Measurements from ENCODE around the gene AGAP1. TPM values are rescaled to one million over a fixed set of nuclear protein-coding genes. Genes with fewer than 3 reads are reported as not detected.

The AGAP1 gene
- polyA plus RNA-seq, 10 donors, result 24.0 to 34.1 (median 27.4) TPM

- no peak for DNase-seq
These were observed 73.2 kb downstream of the AGAP1 start for GRCh38 chr2:235566931-235567495.

- DNase-seq, result no peak
These were observed 74.0 kb downstream of the AGAP1 start for GRCh38 chr2:235567842-235568241.

DNA sequence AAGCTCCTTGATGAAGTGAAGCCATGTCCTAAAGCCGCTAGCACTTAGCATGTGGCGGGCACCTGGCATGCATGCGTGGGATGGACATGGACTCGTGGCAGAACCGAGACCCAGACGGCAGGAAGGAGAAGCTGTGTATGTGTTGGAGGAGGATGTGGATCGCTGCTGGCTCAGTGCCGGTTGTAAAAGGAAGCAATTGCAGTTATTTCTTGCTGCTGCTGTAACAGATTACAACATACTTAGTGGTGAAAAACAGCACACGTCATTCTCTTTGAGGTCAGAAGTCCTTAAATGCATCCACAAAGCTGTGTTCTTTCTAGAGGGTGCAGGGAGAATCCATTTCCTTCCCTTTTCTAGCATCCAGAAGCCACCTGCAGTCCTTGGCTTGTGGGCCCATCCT lies 74.6 kb downstream of the AGAP1 start:
- no peak for DNase-seq

- DNase-seq, result no peak
These were observed 76.0 kb downstream of the AGAP1 start for GRCh38 chr2:235569837-235570236.

- DNase-seq, result no peak
These were observed 76.4 kb downstream of the AGAP1 start for GRCh38 chr2:235570256-235570655.

DNA sequence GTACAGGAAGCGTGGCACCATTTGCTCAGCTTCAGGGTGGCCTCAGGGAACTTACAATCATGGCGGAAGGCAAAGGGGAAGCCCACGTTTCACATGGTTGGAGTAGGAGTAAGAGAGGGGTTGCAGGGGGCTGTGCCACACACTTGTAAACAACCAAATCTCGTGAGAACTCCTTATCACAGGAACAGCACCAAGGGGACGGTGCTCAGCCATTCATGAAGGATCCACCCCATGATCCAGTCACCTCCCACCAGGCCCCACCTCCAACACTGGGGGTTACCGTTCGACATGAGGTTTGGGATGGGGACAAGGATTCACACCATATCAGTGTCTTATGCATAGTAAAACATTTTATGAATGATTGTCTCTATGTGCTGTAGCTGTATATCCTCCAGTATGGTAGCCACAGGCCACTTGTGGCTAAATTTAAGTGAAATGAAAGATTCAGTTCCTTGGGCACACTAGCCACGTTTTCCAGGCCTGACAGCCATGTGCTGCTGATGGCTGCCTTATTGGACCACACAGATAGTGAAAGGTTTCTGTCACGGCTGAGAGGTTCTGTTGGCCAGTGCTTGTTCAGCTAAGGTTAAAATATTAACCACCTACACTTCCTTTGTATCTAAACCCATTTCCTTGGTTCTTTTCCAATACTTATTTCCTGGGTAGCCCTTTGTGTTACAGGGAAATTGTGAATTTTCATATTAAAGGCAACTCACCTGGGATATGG lies 77.3 kb downstream of the AGAP1 start:
- DNase-seq, result no peak

DNA sequence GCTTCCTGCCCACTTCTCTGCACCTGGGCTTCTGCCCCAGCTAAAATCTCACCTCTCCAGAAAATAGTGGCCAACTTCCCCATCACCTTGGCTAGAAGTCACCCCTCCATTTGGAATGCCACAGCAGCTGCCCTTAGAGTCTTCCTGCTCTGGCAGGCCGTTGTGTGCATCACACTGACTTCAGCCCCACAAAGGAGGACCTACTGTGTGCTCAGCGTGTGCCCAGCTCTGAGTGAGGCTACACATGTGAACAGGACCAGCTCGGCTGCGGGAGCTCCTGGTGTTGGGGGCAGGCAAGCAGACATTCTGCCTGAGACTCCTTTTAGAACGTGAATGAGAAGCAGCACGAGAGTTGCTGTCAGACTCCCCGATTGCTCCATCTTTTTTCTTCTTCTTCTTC lies 78.7 kb downstream of the AGAP1 start:
- DNase-seq, result no peak

- DNase-seq, result peak in 1 of 3 donors; percentile 53
These were observed 79.7 kb downstream of the AGAP1 start for GRCh38 chr2:235573331-235574221.

GRCh38 chr2:235575431-235575830 lies 81.6 kb downstream of the AGAP1 start:
- DNase-seq, result no peak

- no peak for DNase-seq
These were observed 82.1 kb downstream of the AGAP1 start for GRCh38 chr2:235575904-235576303.

DNA sequence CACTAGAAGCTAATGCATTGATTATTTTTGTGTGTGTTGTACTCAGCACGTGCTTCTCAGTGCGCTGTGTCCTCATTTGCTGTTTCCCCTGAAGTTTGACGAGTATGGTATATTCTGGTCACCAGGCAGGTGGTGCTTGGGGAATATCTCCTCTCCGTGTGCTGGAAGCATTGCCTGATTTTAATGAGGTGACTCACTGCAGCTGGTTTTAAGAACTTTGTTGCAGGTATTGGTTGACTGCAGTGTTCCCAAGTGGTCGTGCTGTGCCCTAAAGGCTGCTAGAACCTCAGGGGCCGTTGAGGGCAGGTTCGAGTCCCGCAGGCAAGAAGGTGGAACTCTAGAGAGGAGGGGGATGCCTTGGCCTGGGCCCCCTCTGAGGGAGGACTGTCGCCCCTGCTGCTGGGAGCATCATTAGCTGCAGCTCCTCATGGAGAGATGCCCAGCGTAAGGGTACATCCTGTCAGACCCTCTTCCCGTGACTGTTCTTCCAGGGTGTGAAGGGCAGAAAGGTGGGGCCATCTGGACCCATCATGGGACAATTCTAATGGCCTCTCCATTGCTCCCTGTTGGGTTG lies 82.6 kb downstream of the AGAP1 start:
- no peak for DNase-seq

- peak; percentile 43 to 82 (median 63) for DNase-seq
These were observed 83.8 kb downstream of the AGAP1 start for GRCh38 chr2:235577404-235578330.

- DNase-seq, result no peak
These were observed 85.3 kb downstream of the AGAP1 start for GRCh38 chr2:235579128-235579527.

DNA sequence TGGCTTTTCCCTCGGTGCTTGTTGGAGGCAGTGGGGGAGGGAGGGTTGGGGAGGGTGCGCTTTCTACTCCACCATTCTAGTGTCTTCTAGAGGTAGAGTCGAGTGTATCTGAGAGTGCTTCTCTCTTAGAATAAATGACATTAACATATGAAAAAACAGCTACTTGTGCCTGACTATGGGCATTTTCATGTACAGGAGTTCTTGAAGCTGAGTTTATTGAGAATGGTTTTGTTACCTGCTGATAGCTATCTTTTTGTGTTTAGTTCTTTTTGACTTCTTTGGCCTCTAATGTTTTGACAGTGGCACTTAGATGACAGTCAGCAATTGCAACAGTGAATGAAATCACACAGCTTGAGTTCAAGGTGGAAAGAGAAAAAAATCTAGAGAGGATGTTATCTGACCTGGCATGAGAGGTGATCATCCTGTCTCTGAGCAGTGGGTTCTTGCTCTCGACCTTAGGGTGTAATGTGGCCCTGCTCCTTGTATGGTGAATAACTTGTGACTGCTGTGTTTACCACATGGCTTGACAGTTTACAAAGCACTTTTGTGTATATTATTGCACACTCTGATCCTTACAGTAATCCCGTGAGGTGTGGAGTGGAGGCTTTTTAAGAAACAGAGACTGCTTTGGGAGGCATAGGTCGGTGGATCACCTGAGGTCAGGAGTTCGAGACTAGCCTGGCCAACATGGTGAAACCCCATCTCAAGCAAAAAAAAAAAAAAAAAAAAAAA lies 86.7 kb downstream of the AGAP1 start:
- DNase-seq, result no peak

DNA sequence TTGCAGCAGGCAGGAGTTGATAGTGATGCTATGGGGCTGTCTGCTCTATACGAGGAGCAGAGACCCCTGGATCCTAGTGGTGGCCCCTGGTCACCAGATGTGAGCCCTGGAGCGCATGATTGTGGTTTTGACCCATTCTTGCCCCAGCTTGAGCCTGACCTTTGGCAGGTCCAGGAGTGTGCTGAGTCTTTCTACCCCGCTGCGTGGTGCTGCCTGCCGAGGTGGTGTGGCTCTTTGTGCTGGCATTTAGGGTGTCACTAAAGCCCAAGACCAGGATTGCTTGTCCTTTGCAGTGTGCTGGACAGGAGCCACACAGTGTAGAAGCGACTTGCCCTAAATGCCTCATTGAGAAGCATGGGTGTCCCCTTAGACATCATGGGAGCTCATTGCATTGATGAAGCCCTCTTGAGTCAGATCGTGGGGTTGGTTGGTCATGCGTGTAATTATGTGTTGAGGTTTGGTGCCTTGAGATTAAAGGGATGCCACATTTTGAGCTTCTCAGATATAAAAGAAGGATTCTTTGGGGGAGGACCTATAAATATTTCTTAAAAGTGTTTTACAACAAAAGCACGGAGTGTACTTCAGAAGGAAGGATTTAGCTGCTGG lies 88.3 kb downstream of the AGAP1 start:
- no peak for DNase-seq

GRCh38 chr2:235582729-235583128 lies 88.9 kb downstream of the AGAP1 start:
- DNase-seq, result peak in 1 of 3 donors; percentile 69

DNA sequence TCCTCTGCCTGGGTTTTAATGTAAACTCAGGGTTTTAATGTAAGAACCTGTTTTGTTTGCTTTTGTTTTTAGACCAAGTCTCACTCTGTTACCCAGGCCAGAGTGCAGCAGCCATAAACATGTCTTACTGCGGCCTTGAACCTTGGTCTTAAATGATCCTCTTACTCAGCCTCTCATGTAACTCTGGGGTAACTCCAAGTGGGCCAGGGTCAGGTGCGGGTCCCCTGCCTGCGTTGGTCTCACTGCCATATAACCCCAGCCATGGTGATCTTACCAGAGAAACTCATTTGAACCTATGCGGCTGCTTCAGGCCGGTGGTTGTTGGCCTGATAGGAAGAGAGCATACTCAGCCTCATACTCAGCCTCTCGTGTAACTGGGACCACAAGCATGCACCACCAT lies 89.3 kb downstream of the AGAP1 start:
- no peak for DNase-seq

DNA sequence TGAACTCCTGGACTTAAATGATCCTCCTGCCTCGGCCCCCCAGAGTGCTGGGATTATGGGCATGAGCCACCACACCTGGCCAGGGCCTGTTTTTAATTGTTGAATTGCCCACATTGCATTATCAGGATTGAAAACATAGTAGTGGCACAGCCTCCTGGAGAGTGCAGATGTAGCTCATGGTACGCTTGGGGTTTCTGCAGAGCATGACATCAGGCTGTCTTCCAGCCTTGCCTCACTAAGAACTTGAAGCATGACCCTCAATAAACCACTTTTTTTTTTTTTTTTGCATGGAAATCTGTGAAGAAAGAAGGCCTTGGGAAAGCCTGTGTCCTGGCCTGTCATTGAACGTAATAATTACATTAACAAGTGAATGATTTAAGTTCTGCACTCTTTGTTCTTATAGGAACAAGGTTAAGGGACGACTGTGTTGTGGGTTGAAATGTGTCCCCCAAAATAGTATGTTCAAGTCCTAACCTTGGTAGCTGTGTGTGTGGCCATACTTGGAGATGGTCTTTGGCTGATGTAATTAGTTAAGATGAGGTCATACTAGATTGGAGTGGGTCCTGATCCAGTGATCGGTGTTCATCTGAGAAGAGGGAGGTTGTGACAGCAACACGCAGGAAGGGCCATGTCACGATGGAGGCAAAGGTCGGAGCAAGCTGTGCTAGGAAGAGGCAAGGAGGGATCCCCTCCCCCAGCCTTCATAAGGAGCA lies 90.2 kb downstream of the AGAP1 start:
- DNase-seq, result no peak

DNA sequence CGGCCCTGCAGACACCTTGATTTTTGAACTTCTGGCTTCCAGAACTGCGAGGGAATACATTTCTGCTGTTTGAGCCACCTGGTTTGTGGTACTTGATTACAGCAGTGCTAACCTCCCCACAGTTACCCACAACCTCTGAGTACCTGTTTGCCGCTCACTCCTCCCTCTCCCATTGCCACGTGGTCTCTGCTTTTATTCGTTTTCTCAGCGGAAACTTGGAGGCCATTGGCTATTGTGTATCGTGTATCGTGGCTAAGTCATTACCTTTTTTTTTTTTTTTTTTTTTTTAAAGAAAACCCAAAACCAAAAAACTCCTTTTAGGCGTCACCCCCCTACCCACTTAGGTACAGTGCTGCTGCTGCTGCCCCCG lies 90.8 kb downstream of the AGAP1 start:
- DNase-seq, result no peak

Data from muscle of back (tissue), 11 donors.